Esophagus (tissue), 2 donors: ENCODE results near the gene TBC1D32. TPM values are rescaled to one million over a fixed set of nuclear protein-coding genes. Genes with fewer than 3 reads are reported as not detected.

Source experiments
- H3K27ac ChIP-seq, 2 donors: one replicate each; pipeline ENCODE4 v1.5.1; 2013; ENCODE audit warnings: low read depth in 2 of 2, mild to moderate bottlenecking in 2 of 2, inconsistent platforms in 1 of 2, low read length in 1 of 2, moderate library complexity in 1 of 2
- H3K27me3 ChIP-seq, 2 donors: one replicate each; pipeline ENCODE4 v1.6.1; 2013; ENCODE audit warnings: low read length in 2 of 2, control low read depth in 1 of 2, mild to moderate bottlenecking in 1 of 2; ENCODE audit not compliant: insufficient read depth in 2 of 2, control insufficient read depth in 1 of 2
- H3K36me3 ChIP-seq, 2 donors: one replicate each; pipeline ENCODE4 v1.6.1; 2013; ENCODE audit warnings: low read length in 1 of 2; ENCODE audit not compliant: control insufficient read depth in 2 of 2, insufficient read depth in 2 of 2
- H3K4me1 ChIP-seq, 2 donors: one replicate each; pipeline ENCODE4 v1.6.1; 2013; ENCODE audit warnings: low read length in 1 of 2; ENCODE audit not compliant: control insufficient read depth in 2 of 2, insufficient read depth in 2 of 2
- H3K4me3 ChIP-seq, 2 donors: one replicate each; pipeline ENCODE4 v1.5.1; 2013; ENCODE audit warnings: low read length in 2 of 2, mild to moderate bottlenecking in 2 of 2, low read depth in 1 of 2, moderate library complexity in 1 of 2
- H3K9me3 ChIP-seq, 2 donors: one replicate each; pipeline ENCODE4 v1.6.1; 2013; ENCODE audit warnings: mild to moderate bottlenecking in 2 of 2, low read depth in 1 of 2, low read length in 1 of 2, moderate library complexity in 1 of 2; ENCODE audit not compliant: control insufficient read depth in 2 of 2, insufficient read depth in 1 of 2
- WGBS, 2 donors: extraction: QIAGEN DNeasy Blood & Tissue Kit; methylation state at CpG; one replicate each; pipeline ENCODE4 v1.1.7; 2013; 5-methylcytosine and 5-hydroxymethylcytosine counted together
- polyA plus RNA-seq, 2 donors: library from polyadenylated mRNA; stranded (reverse); fragments of 200-250 nt; gene quantifications; one replicate each; pipeline ENCODE4 v1.2.3, GENCODE V29; 2013
- donor health status: healthy with polysubstance abuse.
- donor health status: Bipolar disorder and iron deficiency.

Gene TBC1D32
- polyA plus RNA-seq, 2 donors, result 1.1 to 1.2 TPM

- Histone ChIP-seq H3K27ac (no peak overlapping the region), H3K4me1 (no peaks in the 10 kb centered on the region), H3K4me3 (no peak overlapping the region), H3K36me3 (no peaks in the 10 kb centered on the region), H3K9me3 (no peaks in the 10 kb centered on the region), H3K27me3 (no peaks in the 10 kb centered on the region)
- WGBS, 2 donors, result 28 to 31% methylated on average over 1 of the region's 1 CpG
Measured at GRCh38 chr6:121352941-121353340, 18.7 kb upstream of the TBC1D32 start.

DNA sequence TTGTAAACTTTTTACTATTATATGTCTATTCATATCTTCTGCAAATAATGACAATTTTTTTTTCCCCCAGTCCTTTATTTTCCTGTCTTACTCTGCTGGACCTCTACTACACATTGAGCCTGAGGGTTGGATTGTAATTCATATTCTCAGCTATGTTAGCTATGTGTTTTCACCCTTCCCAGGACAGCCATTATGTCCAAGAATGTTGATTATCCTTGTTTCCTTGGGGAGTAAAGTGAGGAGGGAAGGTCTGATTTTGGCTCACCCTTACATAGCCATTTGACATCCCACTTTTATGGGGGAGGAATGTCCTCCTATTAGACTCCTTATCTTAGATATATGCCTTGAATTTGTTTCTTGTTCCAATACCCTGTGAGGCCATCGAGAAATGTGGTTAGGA, 17.6 kb upstream of the TBC1D32 start:
- H3K4me3 ChIP-seq, result no peak overlapping the region
- no peaks in the 10 kb centered on the region for H3K27me3 ChIP-seq
- H3K4me1 ChIP-seq, result no peaks in the 10 kb centered on the region
- no peak overlapping the region for H3K27ac ChIP-seq
- H3K36me3 ChIP-seq, result no peaks in the 10 kb centered on the region
- H3K9me3 ChIP-seq, result no peaks in the 10 kb centered on the region
- WGBS, 2 donors, result 77 to 84% methylated on average over 1 of the region's 1 CpG

DNA sequence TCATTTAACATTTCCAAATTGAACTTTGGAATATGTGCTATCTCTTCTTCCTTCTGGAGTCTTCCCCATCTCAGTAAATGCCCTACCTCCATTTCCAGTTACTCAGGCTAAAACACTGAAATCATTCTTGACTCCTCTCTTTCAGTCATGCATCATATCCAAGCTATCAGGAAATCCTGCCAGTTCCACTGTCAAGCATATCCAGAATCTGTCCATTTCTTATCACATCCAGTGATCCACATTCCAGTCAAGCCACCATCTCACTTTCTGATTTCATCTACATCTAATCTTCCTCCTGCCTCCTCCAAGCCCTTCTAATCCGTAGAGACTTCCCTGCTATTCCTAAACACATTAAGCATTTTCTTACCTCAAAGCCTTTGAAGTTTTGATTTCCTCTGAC, 15.3 kb upstream of the TBC1D32 start:
- Histone ChIP-seq H3K4me3 (no peak overlapping the region), H3K27ac (no peak overlapping the region), H3K27me3 (no peaks in the 10 kb centered on the region), H3K4me1 (no peaks in the 10 kb centered on the region), H3K9me3 (no peaks in the 10 kb centered on the region), H3K36me3 (no peaks in the 10 kb centered on the region)
- WGBS, 2 donors, result 57 to 60% methylated on average over 1 of the region's 1 CpG

GRCh38 chr6:121347484-121347883, 13.2 kb upstream of the TBC1D32 start:
- no peak overlapping the region for H3K27ac ChIP-seq
- WGBS, 2 donors, result 69 to 83% methylated on average over 3 of the region's 3 CpGs
- no peak overlapping the region for H3K4me3 ChIP-seq
- H3K4me1 ChIP-seq, result no peaks in the 10 kb centered on the region
- no peaks in the 10 kb centered on the region for H3K27me3 ChIP-seq
- H3K9me3 ChIP-seq, result no peaks in the 10 kb centered on the region
- no peaks in the 10 kb centered on the region for H3K36me3 ChIP-seq

DNA sequence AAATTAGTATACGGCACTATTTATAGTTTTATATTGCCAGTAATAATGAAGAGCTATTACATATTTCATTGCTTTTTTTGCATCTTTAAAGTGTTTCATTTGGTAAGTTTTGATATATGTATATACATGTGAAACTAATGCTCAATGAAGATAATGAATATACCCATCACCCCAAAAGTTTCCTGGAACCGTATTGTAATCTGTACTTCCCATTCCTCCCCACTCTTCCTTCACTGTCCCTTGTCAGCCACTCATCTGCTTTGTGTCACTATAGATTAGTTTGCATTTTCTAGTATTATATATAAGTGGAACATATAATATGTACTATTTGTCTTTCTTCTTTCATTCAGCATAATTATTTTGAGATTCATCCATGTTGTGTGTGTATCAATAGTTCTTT, 10.3 kb upstream of the TBC1D32 start:
- Histone ChIP-seq H3K4me3 (no peak overlapping the region), H3K9me3 (no peaks in the 10 kb centered on the region), H3K36me3 (no peaks in the 10 kb centered on the region), H3K27ac (no peak overlapping the region), H3K4me1 (no peaks in the 10 kb centered on the region), H3K27me3 (no peaks in the 10 kb centered on the region)
- WGBS, 2 donors, result 89 to 95% methylated on average over 2 of the region's 2 CpGs

GRCh38 chr6:121339639-121340226, 5.5 kb upstream of the TBC1D32 start:
- Histone ChIP-seq H3K27me3 (no peaks in the 10 kb centered on the region), H3K4me1 (no peaks in the 10 kb centered on the region), H3K4me3 (no peak overlapping the region), H3K36me3 (no peaks in the 10 kb centered on the region), H3K9me3 (no peaks in the 10 kb centered on the region), H3K27ac (no peak overlapping the region)
- WGBS, 2 donors, result 90 to 92% methylated on average over 12 of the region's 12 CpGs

- H3K27ac ChIP-seq, result no peak overlapping the region
- 60 to 67% methylated on average over 2 of the region's 2 CpGs for WGBS, 2 donors
Measured at GRCh38 chr6:121338956-121339355, 4.7 kb upstream of the TBC1D32 start.

DNA sequence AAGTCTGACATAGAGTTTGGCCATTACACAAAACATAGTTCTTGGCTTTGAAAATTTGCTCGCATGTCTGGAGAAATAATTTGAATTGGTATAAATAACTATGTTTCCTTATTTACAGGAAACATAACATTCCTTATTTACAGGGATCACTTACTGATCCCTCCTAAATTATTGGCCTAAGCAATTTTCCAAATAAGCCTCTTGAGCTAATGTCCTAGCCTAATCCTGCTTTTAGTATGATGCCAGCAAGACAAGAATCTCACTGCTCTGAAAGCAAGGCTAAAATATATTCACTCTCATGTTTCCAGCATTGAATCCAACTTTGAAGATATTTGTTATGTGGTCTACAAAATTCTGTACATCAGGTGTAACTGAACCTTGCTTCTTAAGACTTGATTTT, 4.1 kb upstream of the TBC1D32 start:
- no peak overlapping the region for H3K4me3 ChIP-seq
- WGBS, 2 donors, result 79 to 93% methylated on average over 1 of the region's 1 CpG

More at GRCh38 chr6:121338956-121339355, 4.7 kb upstream of the TBC1D32 start:
- Histone ChIP-seq H3K4me3 (no peak overlapping the region), H3K4me1 (no peaks in the 10 kb centered on the region), H3K36me3 (no peaks in the 10 kb centered on the region), H3K9me3 (no peaks in the 10 kb centered on the region), H3K27me3 (no peaks in the 10 kb centered on the region)

DNA sequence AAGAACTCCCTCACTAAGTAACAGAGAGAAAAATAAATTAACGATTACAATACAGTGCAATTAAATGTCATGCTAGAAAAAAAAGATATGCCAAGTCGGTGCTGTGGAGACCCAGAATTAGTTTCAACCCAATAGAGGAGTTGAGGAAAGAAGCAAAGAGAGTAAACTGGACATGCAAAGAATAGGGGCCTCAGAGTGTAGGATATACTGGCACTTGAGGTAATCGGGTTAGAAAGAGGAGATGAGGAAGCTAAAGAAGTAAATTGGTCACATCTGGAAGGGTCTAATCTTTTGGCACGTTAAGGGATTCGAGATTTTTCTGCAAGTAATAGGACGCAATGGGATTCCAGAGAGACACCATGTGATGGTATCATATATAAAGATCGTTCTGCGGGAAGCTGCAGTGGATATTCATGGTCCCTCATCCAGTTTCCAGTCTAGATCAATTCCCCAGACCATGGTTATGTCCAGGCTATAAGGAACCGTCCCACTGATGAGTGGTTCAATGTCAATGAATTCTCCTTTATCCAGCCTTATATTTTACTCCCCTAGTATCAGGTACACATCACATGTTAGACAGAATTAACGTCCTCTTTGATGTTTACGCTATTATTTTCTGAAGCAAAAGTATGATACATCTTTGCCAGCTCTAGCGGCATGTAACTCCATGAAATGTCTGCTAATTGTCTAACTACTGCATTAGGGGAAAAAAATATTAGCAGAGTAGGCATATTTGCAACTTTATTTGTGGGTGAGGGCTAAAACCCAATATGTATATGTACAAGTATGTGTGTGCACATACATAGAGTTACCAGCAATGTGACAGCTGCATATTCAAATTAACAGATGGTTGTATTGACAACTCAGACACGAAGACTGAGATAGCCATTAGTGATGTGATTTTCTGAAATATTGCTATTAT, 1.1 kb upstream of the TBC1D32 start:
- H3K27me3 ChIP-seq, result no peaks in the 10 kb centered on the region
- no peaks in the 10 kb centered on the region for H3K9me3 ChIP-seq
- no peaks in the 10 kb centered on the region for H3K4me1 ChIP-seq
- H3K27ac ChIP-seq, result peak overlapping the region in 1 of 2 donors; percentile 90
- H3K4me3 ChIP-seq, result peak overlapping the region; percentile 81 to 83
- no peaks in the 10 kb centered on the region for H3K36me3 ChIP-seq
- 56 to 67% methylated on average over 13 of the region's 13 CpGs for WGBS, 2 donors

More for the DNA sequence above, 4.1 kb upstream of the TBC1D32 start:
- Histone ChIP-seq H3K9me3 (no peaks in the 10 kb centered on the region), H3K4me1 (no peaks in the 10 kb centered on the region), H3K27me3 (no peaks in the 10 kb centered on the region), H3K36me3 (no peaks in the 10 kb centered on the region), H3K27ac (no peak overlapping the region)
